Prostate gland (tissue), 2 donors: ENCODE data around the gene BBS9. TPM values are rescaled to one million over a fixed set of nuclear protein-coding genes. Genes with fewer than 3 reads are reported as not detected.

Experiments used
- DNase-seq: peaks from one replicate; pipeline ENCODE4 v3.0.0-alpha.2; 2019; ENCODE audit warnings: low spot score
- H3K27ac ChIP-seq, 2 donors: fragments of 200-600 bp; sonication (generic); 2 replicates each; pipeline ENCODE4 v1.5.1; 2017 to 2019
- H3K27me3 ChIP-seq: fragments of 200-600 bp; sonication (generic); replicated peaks from 2 replicates; pipeline ENCODE4 v1.5.1; 2019; ENCODE audit not compliant: insufficient read depth
- H3K36me3 ChIP-seq, 2 donors: fragments of 200-600 bp; sonication (generic); 1 replicate in 1 of 2; 2 replicates in 1 of 2; pipeline versions ENCODE4 v1.5.1 to v1.8.1; 2017 to 2019
- H3K4me1 ChIP-seq: fragments of 200-600 bp; sonication (generic); replicated peaks from 2 replicates; pipeline ENCODE4 v1.5.1; 2019
- H3K4me3 ChIP-seq, 2 donors: fragments of 200-600 bp; sonication (generic); 2 replicates each; pipeline ENCODE4 v1.5.1; 2017 to 2019
- H3K9me3 ChIP-seq: fragments of 200-600 bp; sonication (generic); 2 replicates; pipeline ENCODE4 v1.5.1; 2017
- CTCF ChIP-seq, 4 experiments: fragments of 200-600 bp in 2 of 4; fragments of 450-650 bp in 2 of 4; sonication (generic) in 2 of 4; IDR thresholded peaks; 1 replicate in 3 of 4; 2 replicates in 1 of 4; pipeline ENCODE4 v1.5.1; 2016 to 2019; ENCODE audit warnings: antibody characterized with exemption in 4 of 4, mild to moderate bottlenecking in 2 of 4, moderate library complexity in 2 of 4
- POLR2A ChIP-seq: fragments of 450-650 bp; IDR thresholded peaks from one replicate; pipeline ENCODE4 v1.6.1; 2016; ENCODE audit warnings: antibody characterized with exemption, mild to moderate bottlenecking
- POLR2AphosphoS5 ChIP-seq: sonication (generic); formaldehyde crosslinking; IDR thresholded peaks from one replicate; pipeline ENCODE4 v1.6.1; 2017; ENCODE audit warnings: antibody characterized with exemption
- WGBS: methylation state at CpG from one replicate; pipeline ENCODE4 v1.1.5; 2018; 5-methylcytosine and 5-hydroxymethylcytosine counted together
- intact Hi-C: fragments of 100-400 bp; cut with DNase I; formaldehyde crosslinking; loops from one replicate; pipeline ENCODE4 v1.14.2; 2022
- total RNA-seq, 2 donors: library from RNA; depleted of rRNA; stranded (reverse); fragments of >200 nt; gene quantifications; one replicate each; pipeline ENCODE4 v1.1.0, GENCODE V29; 2016

Gene BBS9
- total RNA-seq, 2 donors from 2014 or later, result 19.6 to 36.8 TPM

DNA sequence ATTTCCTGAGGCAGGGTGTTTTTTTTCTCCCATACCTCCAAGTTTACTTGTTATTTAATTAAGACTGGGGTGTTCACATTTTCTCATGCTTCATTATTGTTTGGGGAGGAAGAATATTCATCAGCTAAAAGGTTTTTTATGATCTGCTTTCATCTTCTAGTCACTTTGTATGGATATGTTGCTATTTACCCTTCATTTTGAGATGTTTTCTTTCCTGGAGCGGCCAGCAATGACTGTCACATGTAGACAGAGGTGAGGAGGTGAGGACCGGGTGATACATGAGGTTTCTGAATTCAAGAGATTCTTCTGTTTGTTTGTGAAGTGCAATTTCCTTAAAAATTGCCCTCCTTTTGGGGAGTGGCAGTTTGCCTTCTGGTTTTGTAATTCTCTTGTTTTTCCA lies 514.2 kb downstream of the BBS9 start:
- Histone ChIP-seq H3K9me3 (no peaks in the 10 kb centered on the region), H3K4me1 (no peaks in the 10 kb centered on the region), H3K4me3 (no peak overlapping the region), H3K36me3 (no peaks in the 10 kb centered on the region), H3K27ac (no peak overlapping the region), H3K27me3 (no peaks in the 10 kb centered on the region)
- DNase-seq, result no peak
- no peak for TF ChIP-seq POLR2A
- TF ChIP-seq CTCF (IDR thresholded peaks at IDR 0.05), result no peak
- no peak for TF ChIP-seq POLR2AphosphoS5
- intact Hi-C loops, result no loop called here
- 36% methylated on average over 2 of the region's 2 CpGs for WGBS

DNA sequence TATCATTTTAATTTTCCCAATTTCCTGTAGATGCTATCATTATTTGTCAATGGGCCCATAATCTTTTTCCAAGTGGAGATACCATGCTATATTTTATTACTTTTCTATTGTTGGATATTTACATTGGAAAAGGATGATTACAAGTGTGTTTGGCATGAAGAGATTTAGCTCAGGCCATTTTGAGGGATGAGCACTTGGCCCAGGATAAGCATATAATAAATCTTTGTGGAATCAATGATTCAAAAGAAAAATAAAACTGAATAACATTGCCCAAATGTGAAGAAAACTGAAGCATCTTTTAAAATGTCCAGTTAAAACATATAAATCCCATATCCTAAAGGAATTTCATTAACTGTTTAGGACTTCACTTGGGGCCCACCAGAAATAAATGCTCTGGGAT lies 515.1 kb downstream of the BBS9 start:
- no peaks in the 10 kb centered on the region for H3K27me3 ChIP-seq
- H3K4me1 ChIP-seq, result no peaks in the 10 kb centered on the region
- no peaks in the 10 kb centered on the region for H3K9me3 ChIP-seq
- TF ChIP-seq CTCF (IDR thresholded peaks at IDR 0.05), result no peak
- no peaks in the 10 kb centered on the region for H3K36me3 ChIP-seq
- intact Hi-C loops, result no loop called here
- no peak overlapping the region for H3K27ac ChIP-seq
- no peak overlapping the region for H3K4me3 ChIP-seq
- no peak for DNase-seq

DNA sequence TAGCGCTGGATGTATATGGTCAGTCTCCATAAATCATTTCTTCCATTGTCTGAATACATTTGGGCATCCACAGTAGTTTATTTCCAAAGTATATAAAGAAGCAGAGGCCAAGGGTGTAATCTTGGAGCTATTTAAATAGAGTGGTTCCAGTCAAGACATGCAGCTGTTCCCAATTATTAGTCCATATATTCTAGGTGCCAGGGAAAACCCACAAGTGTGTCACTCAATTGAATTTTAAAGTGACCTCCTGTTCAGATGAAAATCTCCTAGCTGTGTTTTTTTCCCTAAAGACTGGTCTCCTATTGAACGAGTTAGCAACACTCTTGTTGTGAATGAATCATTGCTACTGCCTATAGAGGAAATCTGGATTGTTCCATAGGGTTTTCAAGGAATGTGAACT lies 515.7 kb downstream of the BBS9 start:
- no peak overlapping the region for H3K27ac ChIP-seq
- WGBS, result 62% methylated on average over 2 of the region's 2 CpGs
- no peaks in the 10 kb centered on the region for H3K4me1 ChIP-seq
- H3K9me3 ChIP-seq, result no peaks in the 10 kb centered on the region
- intact Hi-C loops, result no loop called here
- H3K27me3 ChIP-seq, result no peaks in the 10 kb centered on the region
- no peak for TF ChIP-seq CTCF (IDR thresholded peaks at IDR 0.05)
- TF ChIP-seq POLR2A, result no peak
- H3K36me3 ChIP-seq, result no peaks in the 10 kb centered on the region
- no peak overlapping the region for H3K4me3 ChIP-seq
- no peak for DNase-seq

DNA sequence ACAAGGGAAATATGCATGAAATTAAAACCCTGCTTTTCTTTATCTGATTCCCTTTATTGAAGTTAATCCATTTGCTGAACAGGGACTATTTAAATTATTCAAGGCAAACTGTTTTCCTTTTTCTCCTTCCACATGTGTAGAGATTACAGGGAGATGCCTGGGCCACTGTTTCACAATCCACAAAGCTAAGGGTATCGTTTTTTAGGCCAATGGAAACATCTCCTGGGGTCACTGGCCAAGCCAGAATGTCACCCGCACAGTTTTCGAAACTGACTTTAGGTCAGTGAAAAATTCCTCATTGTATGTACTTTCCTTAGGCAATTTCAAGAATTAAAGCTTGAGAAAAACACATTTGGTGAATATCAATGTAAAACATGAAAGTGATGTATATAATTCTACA lies 516.8 kb downstream of the BBS9 start:
- 89% methylated on average over 3 of the region's 3 CpGs for WGBS
- H3K4me1 ChIP-seq, result no peaks in the 10 kb centered on the region
- no peak for DNase-seq
- no peaks in the 10 kb centered on the region for H3K27me3 ChIP-seq
- H3K36me3 ChIP-seq, result no peaks in the 10 kb centered on the region
- TF ChIP-seq CTCF (IDR thresholded peaks at IDR 0.05), result no peak
- TF ChIP-seq POLR2AphosphoS5, result no peak
- TF ChIP-seq POLR2A, result no peak
- H3K9me3 ChIP-seq, result no peaks in the 10 kb centered on the region
- H3K4me3 ChIP-seq, result no peak overlapping the region
- no peak overlapping the region for H3K27ac ChIP-seq
- intact Hi-C loops, result no loop called here

GRCh38 chr7:33646891-33647391 lies 517.6 kb downstream of the BBS9 start:
- H3K27ac ChIP-seq, result no peak overlapping the region

More at GRCh38 chr7:33646891-33647391, 517.6 kb downstream of the BBS9 start:
- no peak for DNase-seq
- intact Hi-C loops, result no loop called here
- TF ChIP-seq POLR2AphosphoS5, result no peak
- TF ChIP-seq POLR2A, result no peak
- no peak for TF ChIP-seq CTCF (IDR thresholded peaks at IDR 0.05)
- Histone ChIP-seq H3K9me3 (no peaks in the 10 kb centered on the region), H3K36me3 (no peaks in the 10 kb centered on the region), H3K4me3 (no peak overlapping the region), H3K4me1 (no peaks in the 10 kb centered on the region), H3K27me3 (no peaks in the 10 kb centered on the region)
- 86% methylated on average over 4 of the region's 4 CpGs for WGBS
